Right hindlimb (tissue), 1 donor: ENCODE data around the gene NMD3.

Source experiments
- DNase-seq: peaks from one replicate; pipeline ENCODE4 v3.0.0-alpha.2; 2018

Gene NMD3

GRCh38 chr3:161291191-161291901 is 70.2 kb downstream of the NMD3 start:
- DNase-seq: no peak

GRCh38 chr3:161293381-161293780 is 72.3 kb downstream of the NMD3 start:
- no peak for DNase-seq

GRCh38 chr3:161295325-161295724 is 74.2 kb downstream of the NMD3 start:
- no peak for DNase-seq

DNA sequence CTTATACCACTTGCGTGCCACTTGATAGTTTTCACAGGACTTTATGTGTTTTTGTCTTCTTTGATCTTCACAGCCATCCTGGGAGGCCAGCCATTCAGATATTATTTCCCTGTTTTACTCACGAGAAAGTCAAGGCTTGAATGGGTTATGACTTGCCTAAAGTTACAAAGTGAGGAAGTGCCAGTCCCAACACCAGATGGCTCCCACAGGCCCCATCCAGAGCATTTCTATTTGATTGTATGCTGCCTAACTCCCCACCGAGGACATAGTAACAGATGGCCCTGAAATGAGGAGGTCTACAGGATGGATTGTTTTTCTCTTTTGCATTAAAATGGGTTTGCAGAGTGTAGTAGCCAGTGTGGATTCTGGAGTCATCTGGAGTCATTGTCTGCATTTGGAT is 75.7 kb downstream of the NMD3 start:
- DNase-seq: no peak
